Chondrocyte (in vitro differentiated cells): Measurements from ENCODE around the gene HSPBAP1. TPM values are rescaled to one million over a fixed set of nuclear protein-coding genes. Genes with fewer than 3 reads are reported as not detected.
"Not testable (repeated sequence)": the region's sequence is repeated elsewhere in the genome, so short reads cannot be mapped to it uniquely, and the experiment has no call there.

Experiments
- DNase-seq: peaks from one replicate; pipeline ENCODE4 v3.0.0; 2021; ENCODE audit warnings: mixed read lengths, low spot score
- H3K27ac Mint-ChIP-seq: one replicate; pipeline ENCODE4 v1.8.0; 2021; ENCODE audit warnings: mild to moderate bottlenecking, moderate library complexity, mixed read lengths; ENCODE audit not compliant: unreplicated experiment
- H3K27me3 Mint-ChIP-seq: 2 replicates; pipeline ENCODE4 v1.8.0; 2021; ENCODE audit warnings: low read depth, mixed read lengths
- H3K36me3 Mint-ChIP-seq: 2 replicates; pipeline ENCODE4 v1.8.0; 2021; ENCODE audit warnings: low read depth, mixed read lengths
- H3K4me1 Mint-ChIP-seq: 2 replicates; pipeline ENCODE4 v1.8.0; 2021; ENCODE audit warnings: low read depth, mild to moderate bottlenecking, mixed read lengths
- H3K4me3 Mint-ChIP-seq: one replicate; pipeline ENCODE4 v1.8.0; 2021; ENCODE audit warnings: mild to moderate bottlenecking, moderate library complexity, mixed read lengths; ENCODE audit not compliant: unreplicated experiment
- H3K9me3 Mint-ChIP-seq: 2 replicates; pipeline ENCODE4 v1.8.0; 2021; ENCODE audit warnings: low read depth, mixed read lengths
- CTCF ChIP-seq: fragments of 200-600 bp; sonication (generic); IDR thresholded peaks from 2 replicates; pipeline ENCODE4 v1.5.0; 2021; ENCODE audit warnings: antibody characterized with exemption, mild to moderate bottlenecking, moderate library complexity
- total RNA-seq: library from RNA; stranded (reverse); gene quantifications from 3 replicates; pipeline ENCODE4 v1.2.1, GENCODE V29; 2021

HSPBAP1 gene
- total RNA-seq, 1 donor from 2014 or later: 4.8 TPM

GRCh38 chr3:122725106-122725505 lies 68.5 kb downstream of the HSPBAP1 start:
- Mint-ChIP-seq H3K9me3 (peaks cover 4% of the 10 kb centered on the region), H3K27ac (no peak overlapping the region), H3K4me1 (no peaks in the 10 kb centered on the region), H3K4me3 (no peak overlapping the region), H3K36me3 (peaks cover 9% of the 10 kb centered on the region), H3K27me3 (no peaks in the 10 kb centered on the region)
- TF ChIP-seq CTCF: no peak
- no peak for DNase-seq

DNA sequence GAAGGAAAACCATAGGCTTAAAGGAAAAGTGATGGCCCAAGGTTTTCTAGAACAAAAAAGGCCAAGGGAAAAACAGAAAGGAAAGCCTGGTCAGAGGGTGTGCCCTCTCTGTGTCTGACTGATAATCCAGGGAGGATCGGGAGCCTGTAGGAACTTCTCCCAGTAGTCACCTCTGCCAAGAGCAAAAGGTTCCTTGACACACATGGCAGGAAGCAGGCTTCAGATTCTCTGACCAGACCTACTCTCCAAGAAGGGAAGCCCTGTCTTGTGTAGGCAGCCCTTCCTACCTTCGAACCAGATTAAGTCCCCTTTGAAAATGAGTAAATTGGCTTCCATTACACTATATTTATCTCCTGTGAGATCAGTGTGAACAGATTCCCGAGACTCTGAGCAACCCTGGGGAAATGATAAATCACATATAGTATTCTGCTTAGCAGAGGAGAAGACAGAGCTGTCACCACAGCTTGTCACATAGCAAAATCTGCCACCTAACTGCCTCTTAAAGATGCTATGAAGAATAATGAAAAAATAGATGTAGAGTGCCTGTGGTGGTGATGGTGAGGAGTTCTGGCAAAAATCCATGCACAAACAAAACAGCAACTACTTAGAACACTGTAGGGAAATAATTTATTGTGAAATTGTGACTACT lies 74.2 kb downstream of the HSPBAP1 start:
- Mint-ChIP-seq H3K9me3 (peaks cover 4% of the 10 kb centered on the region), H3K27me3 (no peaks in the 10 kb centered on the region), H3K4me3 (no peak overlapping the region), H3K36me3 (peaks cover 41% of the 10 kb centered on the region), H3K27ac (no peak overlapping the region), H3K4me1 (no peaks in the 10 kb centered on the region)
- TF ChIP-seq CTCF: no peak
- DNase-seq: no peak

DNA sequence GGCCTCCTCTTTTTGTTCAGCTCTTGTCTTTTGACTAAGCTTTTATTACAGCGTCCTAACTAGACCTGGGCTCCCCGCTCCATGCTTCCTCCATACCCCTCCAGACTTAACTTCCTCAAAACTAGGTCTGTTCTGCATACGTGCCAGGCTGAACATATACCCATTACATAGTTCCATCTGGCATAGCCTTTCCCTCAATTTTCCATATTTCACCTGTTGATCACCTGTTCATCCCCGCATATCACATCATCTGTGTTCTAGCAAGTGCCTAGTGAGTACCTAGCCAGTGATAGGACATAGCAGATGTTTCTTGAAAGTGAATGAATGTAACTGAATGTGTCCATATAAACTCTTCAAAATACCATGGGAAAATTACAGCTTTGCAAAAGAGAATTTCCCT lies 77.0 kb downstream of the HSPBAP1 start:
- TF ChIP-seq CTCF: no peak
- H3K36me3 Mint-ChIP-seq: peaks cover 53% of the 10 kb centered on the region
- H3K27ac Mint-ChIP-seq: no peak overlapping the region
- no peaks in the 10 kb centered on the region for H3K4me1 Mint-ChIP-seq
- no peaks in the 10 kb centered on the region for H3K9me3 Mint-ChIP-seq
- no peaks in the 10 kb centered on the region for H3K27me3 Mint-ChIP-seq
- no peak for DNase-seq
- H3K4me3 Mint-ChIP-seq: no peak overlapping the region

- Mint-ChIP-seq H3K36me3 (peaks cover 53% of the 10 kb centered on the region), H3K27ac (no peak overlapping the region), H3K9me3 (peaks cover 5% of the 10 kb centered on the region), H3K27me3 (no peaks in the 10 kb centered on the region), H3K4me3 (no peak overlapping the region), H3K4me1 (peaks cover 3% of the 10 kb centered on the region)
- TF ChIP-seq CTCF: no peak
- DNase-seq: no peak
Measured at GRCh38 chr3:122714273-122714672, 79.4 kb downstream of the HSPBAP1 start.

GRCh38 chr3:122710616-122711251 lies 82.9 kb downstream of the HSPBAP1 start:
- not testable (repeated sequence) for H3K4me1 Mint-ChIP-seq, H3K27me3 Mint-ChIP-seq, H3K9me3 Mint-ChIP-seq, DNase-seq, H3K27ac Mint-ChIP-seq, H3K4me3 Mint-ChIP-seq
- peaks cover 35% of the 10 kb centered on the region for H3K36me3 Mint-ChIP-seq

GRCh38 chr3:122705379-122705778 lies 88.3 kb downstream of the HSPBAP1 start:
- TF ChIP-seq CTCF: no peak
- DNase-seq: no peak
- Mint-ChIP-seq H3K9me3 (peaks cover 1% of the 10 kb centered on the region), H3K27me3 (no peaks in the 10 kb centered on the region), H3K4me3 (no peak overlapping the region), H3K36me3 (peaks cover 22% of the 10 kb centered on the region), H3K4me1 (peaks cover 3% of the 10 kb centered on the region), H3K27ac (no peak overlapping the region)
